NCI-H748 treated with DMSO at 0.1 percent for 48 hours (cell line): ENCODE measurements around the gene QSER1.

ENCODE experiments used
- DNase-seq: peaks from one replicate; lab custom pipeline; 2025; lab: John Stamatoyannopoulos, UW

The QSER1 gene

GRCh38 chr11:32890843-32891656, 1.6 kb upstream of the QSER1 start:
- DNase-seq, result peak; percentile 77

DNA sequence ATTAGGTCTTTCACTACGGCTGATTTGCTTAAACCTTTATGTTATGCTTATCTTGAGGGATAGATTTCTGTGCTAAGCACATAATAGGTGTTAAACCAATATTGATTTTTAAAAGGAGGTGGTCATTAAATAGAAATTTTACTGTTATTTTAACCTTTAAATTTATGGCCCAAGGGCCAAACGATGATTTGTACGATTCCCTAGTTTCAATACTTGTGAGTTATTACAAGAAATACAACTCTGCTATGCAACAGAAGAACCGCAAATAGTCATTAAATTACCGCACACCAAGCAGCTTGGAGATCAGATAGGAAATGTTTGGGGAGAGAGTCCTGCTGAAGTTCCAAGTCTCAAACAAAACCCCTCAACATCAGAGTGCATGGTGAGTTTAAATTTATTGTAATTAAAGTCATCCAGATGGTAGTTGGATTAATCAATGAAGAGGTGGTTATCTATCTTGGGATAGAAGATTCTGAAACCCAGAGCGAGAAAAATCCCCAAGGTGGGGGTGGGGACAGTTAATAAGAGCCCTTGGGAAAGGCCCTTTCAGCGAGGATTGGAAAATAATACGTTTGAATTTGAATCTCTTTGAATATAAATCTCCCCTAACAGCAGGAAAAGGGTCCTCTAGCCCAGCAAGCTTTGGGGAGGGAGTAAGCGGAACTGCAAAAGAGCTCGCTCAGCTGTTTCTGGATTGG, 805 bp upstream of the QSER1 start:
- peak; percentile 77 for DNase-seq

DNA sequence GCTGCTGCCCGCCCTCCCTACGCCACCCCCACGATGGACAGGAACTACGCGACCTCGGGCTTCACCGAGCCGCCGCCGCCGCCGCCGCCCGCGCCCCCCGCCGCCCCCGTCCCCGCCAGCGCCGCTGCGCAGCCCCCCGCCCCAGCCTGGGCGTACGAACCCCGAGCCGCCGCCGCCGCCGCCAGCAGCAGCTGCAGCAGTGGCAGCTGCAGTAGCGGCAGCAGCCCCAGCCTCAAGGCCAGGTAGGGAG, 407 bp downstream of the QSER1 start:
- DNase-seq, result no peak

- DNase-seq, result no peak
Observed at GRCh38 chr11:32893343-32894148, 935 bp downstream of the QSER1 start.

- DNase-seq, result peak; percentile 64
Observed at GRCh38 chr11:32894149-32894827, 1.7 kb downstream of the QSER1 start.

GRCh38 chr11:32894921-32895320, 2.3 kb downstream of the QSER1 start:
- no peak for DNase-seq

GRCh38 chr11:32895471-32895870, 2.9 kb downstream of the QSER1 start:
- no peak for DNase-seq

DNA sequence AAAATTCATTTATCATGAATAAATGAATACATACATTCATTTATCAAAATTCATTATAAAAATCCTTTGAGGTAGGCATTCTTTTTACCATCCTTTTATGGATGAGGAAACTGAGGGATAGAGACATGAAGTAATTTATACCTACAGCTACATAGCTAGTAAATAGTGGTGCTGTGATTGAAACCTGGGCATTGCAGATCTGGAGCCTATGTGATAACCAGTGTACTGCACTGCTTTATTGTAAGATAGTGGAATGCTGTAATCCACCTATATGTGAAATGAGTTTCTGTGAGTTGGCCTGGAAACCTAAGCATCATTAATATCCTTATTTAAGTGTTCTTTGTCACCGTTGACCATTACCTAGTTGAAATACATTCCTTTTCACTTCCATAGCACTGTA, 4.5 kb downstream of the QSER1 start:
- no peak for DNase-seq

- DNase-seq, result no peak
Observed at GRCh38 chr11:32899438-32899837, 6.8 kb downstream of the QSER1 start.

GRCh38 chr11:32902089-32902665, 9.6 kb downstream of the QSER1 start:
- no peak for DNase-seq

GRCh38 chr11:32905028-32905667, 12.5 kb downstream of the QSER1 start:
- DNase-seq, result no peak

- DNase-seq, result no peak
Observed at GRCh38 chr11:32908619-32909018, 16.0 kb downstream of the QSER1 start.

GRCh38 chr11:32911413-32911812, 18.8 kb downstream of the QSER1 start:
- no peak for DNase-seq

DNA sequence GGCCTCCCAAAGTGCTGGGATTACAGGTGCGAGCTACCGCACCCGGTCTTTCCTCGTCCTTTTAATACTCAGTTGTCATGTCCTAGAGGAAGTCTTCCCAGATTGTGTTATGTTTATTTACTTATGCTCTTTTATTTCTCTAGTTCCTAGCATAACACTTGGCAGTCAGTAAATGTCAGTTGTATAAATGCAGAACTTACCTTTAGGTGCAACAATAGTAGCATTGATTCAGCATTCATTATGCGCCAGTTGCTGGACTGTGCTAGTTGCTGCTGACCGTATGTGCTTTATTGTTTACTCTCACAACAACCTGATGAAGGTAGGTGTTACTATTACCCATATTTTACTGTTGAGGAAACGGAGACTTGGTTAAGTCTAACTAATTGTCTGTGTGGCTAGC, 20.8 kb downstream of the QSER1 start:
- no peak for DNase-seq

DNA sequence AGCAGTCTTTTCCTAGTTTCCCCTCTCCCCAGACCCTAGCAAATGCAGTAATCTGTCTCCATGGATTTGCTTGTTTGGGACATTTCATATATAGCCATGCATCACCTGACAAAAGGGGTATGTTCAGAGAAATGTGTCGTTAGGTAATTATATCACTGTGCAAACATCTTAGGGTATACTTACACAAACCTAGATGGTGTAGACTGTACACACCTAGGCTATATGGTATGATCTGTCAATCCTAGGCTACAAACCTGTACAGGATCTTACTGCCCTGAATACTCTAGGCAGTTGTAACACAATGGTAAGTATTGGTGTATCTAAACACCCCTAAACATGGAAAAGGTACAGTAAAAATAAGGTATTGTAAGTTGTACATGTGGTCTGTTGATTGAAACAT, 23.8 kb downstream of the QSER1 start:
- DNase-seq, result no peak

DNA sequence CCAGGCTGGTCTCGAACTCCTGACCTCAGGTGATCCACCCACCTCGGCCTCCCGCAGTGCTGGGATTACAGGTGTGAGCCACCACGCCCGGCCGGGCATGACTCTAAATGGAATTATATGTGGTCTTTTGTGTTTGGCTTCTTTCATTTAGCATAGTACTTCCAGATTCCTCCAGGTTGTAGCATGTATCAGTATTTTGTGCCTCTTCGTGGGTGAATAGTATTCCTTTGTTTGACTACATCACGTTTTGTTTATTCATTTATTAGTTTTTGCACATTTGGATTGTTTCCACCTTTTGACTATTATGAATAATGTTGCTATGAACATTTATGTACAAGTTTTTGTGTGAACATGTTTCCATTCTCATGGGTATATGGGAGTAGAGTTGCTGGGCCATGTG, 24.4 kb downstream of the QSER1 start:
- DNase-seq, result no peak

GRCh38 chr11:32918427-32918826, 25.8 kb downstream of the QSER1 start:
- no peak for DNase-seq

DNA sequence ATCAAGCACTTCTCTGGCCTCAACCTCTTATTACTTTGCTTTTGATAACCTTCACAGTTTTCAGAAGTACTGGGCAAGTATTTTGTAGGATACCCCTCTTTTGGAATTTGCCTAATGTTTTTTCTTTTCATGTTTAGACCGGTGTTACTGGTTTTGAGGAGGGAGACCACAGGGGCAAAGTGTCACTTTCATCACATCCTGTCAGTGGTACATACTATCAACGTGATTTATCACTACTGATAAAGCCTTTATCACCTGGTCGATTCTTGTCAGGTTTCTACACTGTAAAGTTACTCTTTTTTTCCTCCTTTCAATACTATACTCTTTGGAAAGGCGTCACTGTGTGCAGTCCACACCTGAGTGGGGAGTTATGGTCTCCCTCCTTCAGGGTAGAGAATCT, 26.7 kb downstream of the QSER1 start:
- DNase-seq, result no peak

GRCh38 chr11:32920570-32920969, 28.0 kb downstream of the QSER1 start:
- DNase-seq, result no peak

- no peak for DNase-seq
Observed at GRCh38 chr11:32921204-32921603, 28.6 kb downstream of the QSER1 start.

- DNase-seq, result no peak
Observed at GRCh38 chr11:32931606-32932005, 39.0 kb downstream of the QSER1 start.

DNA sequence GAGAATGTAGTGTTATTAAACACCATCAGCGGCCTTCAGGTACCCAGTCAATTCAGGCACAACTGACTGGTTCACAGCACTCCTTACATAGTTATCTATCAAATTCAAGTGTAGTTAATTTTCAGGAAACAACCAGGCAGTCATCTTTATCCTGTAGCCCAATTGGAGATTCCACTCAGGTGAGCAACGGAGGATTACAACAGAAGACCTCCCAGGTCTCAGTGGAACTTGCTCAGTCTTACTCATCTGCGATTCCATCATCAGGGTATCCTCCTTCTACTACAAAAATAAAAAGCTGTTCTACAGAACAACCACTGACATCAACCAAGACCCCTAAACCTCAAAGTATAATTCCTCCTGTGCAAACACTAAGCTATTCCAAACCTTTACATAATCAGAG, 39.6 kb downstream of the QSER1 start:
- no peak for DNase-seq
